Stimulated activated CD8-positive, alpha-beta memory T cell treated with anti-CD3 and anti-CD28 coated beads, Interleukin-15, amount 100 ng/mL, for 48 hours (primary cell): ENCODE results near the gene TPRG1L.
"Not testable (repeated sequence)": the region's sequence is repeated elsewhere in the genome, so short reads cannot be mapped to it uniquely, and the experiment has no call there.

Experiments
- DNase-seq, 2 donors: peaks; one replicate each; pipeline ENCODE4 v3.0.0-alpha.2; 2020; ENCODE audit warnings: low read depth in 2 of 2

Gene TPRG1L

DNA sequence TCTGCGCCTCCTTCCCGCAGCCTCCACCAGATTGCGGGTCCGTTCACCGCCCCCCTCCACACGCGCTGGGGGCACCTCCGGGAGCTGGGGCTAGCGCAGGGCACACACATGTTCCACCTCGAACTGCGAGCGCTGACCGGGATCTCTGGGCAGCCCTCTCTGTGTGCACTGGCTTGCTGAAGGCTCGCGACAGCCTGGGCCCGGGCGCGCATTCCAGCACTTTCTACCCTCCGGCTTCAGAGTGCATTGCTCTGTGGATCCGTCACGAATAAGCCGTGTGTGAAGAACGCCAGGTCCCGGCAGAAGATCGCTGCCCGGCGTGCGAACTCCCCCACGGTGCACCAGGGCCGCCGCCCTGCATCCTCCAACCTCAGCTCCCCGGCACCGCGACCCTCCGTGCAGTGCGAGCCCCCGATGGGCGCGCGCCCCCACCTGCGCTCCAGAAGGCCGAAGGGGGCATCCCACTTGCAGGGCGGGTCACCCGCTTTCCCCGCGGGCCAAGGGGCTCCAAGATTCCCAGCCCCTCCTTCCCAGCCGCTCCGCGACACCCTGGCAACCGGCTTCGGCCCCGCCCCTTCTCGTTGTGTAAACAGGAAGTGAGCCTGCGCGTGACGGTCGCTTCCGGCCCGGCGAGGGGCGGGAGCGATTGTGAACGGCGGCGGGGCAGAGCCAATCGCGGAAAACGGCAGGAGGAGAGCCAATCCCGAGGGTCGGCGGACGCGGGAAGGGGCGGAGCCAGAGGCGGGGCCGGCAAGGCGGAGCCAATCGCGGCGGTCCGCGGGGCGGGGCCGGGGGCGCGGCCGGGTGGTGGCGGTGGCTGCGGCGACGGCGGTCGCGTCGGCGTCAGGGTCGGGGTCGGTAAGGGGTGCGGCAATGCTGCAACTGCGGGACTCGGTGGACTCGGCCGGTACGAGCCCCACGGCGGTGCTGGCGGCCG, at the start of gene TPRG1L:
Gene TPRG1L, plus strand, starts transcription at position 816 of the 937 bp plus-strand sequence. Its CDS starts 58 bp downstream, at position 874.
- peak; percentile 96 to 97 for DNase-seq

DNA sequence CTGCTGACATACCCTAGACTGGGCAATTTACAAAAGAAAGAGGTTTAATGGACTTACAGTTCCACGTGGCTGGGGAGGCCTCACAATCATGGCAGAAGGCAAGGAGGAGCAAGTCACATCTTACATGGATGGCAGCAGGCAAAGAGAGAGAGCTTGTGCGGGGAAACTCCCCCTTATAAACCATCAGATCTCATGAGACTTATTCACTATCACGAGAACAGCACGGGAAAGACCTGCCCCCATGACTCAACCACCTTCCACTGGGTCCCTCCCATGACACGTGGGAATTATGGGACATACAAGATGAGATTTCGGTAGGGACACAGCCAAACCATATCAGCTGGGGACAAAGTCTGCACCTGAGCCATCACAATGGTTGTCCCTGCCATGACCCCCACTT, 49.3 kb upstream of the TPRG1L start:
- not testable (repeated sequence) for DNase-seq

DNA sequence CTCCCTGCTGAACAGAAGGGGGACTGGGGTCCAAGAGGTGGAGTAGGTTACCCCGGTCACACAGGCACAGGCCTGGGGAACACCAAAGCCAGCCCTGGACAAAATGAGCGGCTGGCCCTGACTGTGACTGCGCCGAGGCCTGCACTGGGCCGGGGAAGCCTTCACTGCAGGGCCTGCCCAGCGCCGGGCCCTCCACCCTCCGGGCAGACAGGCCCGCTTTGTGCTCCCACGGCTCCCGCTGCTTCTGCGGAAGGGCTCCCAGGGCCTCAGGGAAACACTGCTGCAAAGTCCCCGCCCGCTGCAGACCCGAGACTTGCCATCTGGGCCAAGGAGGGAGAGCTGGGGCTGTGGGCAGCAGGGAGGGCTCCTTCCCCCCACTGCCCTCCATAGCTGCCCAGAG, 48.8 kb upstream of the TPRG1L start:
- DNase-seq = no peak

DNA sequence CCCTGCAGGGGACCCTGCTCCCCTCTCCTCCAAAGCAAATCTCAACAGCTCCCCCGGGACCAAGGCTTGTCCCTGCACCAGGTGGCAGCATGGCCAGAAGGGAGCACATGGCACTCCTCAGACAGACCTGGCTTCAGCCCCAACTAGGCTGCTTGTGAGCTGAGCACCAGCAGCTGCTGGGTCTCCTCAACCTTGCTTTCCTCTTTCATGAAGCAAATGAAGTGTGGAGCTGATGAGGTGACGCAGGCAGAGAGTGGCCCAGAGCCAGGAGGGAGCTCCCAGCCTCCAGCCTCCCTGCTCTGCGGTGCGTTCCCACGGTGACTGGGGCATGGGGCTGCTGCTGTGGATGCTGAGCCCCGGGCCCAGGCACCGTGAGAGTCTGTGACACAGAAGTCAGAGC, 47.5 kb upstream of the TPRG1L start:
- no peak for DNase-seq

DNA sequence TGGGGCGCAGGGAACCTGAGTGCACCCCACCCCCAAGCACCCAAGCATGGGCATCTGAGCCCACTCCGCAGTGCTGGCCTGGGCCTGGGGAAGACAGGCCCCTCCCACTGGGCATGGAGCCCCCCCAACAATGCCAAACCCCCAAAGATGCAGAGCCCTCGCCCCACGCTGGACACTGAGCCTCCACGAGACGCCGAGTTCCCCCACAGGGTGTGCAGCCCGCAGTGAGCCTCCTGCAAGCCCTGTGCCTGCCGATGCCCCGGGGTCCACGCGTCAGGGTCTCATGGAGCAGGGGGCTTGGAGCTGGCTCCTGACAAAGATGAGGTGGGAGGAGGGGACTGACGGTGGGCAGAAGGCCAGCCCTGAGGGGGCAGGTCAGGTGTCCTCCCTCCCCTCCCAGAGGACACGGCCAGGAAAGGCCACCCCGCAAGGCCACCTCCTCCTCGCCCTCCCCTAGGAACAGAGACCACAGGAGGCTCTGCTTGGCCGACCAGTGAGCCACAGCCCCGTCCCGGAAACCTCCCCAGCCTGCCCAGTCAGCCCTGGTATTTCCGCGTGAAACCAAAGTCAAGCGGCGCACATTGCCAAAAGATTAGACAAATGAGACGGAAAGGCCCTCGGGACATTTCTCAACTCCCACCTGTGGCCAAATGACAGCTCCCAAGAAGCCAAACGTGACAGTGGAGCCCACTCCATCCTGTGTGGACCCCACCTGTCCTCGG, 46.9 kb upstream of the TPRG1L start:
- no peak for DNase-seq

DNA sequence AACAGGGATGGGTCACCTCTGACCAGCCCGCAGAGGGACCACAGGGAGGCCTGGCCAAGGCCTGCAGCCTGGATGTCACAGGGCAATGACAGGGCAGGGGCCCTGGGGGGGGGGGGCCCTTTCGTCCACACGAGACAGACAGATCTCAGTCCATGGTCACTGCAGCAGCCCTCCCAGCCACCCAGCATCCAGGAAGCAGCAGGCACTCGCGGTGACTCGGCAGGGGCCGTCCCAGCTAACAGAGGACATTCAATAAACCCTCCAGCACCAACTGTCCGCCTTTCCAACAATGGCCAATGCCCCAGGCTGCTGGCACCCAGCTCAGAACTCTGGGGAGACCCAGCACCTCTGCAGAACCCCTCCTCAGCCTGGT, 46.4 kb upstream of the TPRG1L start:
- DNase-seq = no peak

DNA sequence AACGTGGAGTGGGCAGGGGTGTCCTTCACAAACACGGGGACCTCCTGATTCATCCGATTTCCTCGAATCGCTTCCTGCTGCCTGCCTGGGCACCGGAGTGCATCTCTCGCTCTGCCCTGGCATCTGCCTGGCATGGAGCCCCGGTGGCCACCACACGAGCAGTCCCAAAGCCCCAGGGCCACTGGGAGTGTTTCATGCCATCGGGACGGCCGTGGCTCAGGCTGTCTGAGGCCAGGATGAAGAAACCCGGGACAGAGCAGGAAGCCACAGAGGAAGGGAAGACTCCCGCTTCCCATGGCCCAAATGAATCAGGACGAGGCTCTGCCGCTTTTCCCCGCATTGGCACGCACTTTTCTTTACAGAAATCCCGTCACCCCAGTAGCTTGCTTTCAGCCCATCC, 45.9 kb upstream of the TPRG1L start:
- DNase-seq = no peak

DNA sequence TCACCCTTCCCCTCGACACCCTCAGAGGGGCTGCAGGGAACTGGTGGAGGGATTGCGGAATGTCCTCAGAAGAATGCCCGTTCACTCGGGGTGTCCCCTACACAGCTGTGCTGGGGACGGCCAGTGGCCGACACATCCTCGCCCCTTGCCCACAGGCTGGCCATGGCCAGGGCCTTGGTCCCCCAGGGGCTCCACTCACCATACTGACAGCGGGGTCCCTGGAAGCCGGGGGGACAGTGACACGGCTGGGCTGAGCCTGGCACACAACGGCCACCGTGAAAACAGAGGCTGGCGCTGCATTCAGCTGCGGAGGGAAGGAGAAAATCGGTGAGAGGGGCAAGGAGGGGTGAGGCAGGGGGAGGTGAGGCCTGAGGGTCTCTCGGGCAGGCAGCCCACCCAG, 45.2 kb upstream of the TPRG1L start:
- no peak for DNase-seq

DNA sequence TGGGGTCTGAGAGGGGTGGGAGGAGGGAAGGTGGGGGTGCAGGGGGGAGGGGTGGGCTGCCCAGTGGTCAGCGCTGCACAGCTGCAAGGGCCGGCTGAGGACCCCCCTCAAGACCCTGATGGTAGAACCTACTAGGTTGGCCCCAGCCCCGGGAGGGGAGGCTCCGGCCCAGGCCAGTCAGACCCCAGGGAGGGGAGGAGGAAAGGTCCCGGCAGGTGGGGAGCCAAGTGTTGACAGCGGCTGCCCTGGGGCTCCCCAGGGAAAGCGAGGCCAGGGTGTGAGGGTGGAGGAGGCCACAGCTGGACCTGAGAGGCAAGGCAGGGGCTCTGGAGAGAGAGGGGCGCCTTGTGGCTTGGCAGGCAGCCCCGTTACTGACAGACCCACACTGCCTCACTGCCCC, 44.6 kb upstream of the TPRG1L start:
- DNase-seq = no peak

DNA sequence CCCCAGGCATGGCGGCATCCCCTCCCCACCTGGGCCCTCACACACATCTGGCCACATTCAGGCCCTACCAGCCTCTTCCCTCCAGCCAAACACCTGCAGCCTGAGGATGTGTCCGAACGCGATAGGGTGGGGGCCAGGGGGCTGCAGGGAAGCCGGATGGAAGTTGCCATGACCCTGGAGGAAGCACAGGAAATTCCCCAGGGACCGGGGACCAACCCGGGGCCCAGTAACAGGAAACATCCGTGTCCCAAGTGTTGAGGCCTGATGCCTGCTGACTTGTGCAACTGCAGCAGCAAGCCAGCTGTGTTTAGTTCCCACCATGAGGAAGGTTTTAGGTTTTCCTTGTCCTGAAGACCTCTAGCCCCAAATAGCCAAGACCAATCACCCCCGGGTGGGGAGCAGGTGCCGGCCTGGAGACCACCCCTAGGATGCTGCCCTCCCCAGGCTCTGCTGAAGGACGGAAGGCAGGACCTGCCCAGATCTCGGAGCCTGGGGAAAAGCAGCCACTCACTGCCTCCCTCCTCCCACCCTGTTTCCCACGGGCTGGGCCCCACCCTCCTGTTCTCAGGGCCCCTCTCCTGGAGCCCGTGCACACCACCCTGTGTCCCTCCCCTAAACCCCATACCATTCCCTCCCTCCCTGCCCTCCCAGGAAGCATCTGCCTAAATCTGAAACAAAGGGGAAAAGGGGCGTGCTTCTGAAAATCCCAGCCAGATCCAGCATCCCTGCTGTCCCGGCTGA, 43.3 kb upstream of the TPRG1L start:
- no peak for DNase-seq

DNA sequence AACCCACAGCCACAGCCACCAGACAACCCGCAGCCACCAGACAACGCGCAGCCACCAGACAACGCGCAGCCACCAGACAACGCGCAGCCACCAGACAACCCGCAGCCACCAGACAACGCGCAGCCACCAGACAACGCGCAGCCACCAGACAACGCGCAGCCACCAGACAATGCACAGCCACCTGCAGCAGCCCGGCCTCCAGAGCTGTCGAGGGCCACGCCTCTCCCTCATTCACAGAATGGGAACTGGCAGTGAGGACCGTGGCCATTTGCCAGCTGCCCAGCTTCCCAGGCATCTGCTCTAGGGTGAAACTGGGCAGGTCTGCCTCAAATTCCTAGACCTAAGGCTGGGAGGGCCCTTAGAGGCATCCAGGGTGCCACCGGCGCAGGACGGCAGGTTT, 41.1 kb upstream of the TPRG1L start:
- not testable (repeated sequence) for DNase-seq

DNA sequence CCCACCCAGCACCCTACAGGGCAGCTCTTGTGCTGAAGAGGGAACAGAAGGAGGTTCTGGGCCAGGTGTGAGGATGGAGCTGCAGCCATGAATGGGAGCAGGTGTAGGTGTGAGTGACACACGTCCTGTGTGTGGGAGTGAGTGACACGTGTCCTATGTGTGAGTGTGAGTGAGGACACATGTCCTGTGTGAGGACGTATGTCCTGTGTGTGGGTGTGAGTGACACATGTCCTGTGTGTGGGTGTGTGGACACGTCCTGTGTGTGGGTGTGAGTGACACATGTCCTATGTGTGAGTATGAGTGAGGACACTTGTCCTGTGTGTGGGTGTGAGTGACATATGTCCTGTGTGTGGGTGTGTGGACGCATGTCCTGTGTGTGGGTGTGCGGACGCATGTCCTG, 39.9 kb upstream of the TPRG1L start:
- no peak for DNase-seq

DNA sequence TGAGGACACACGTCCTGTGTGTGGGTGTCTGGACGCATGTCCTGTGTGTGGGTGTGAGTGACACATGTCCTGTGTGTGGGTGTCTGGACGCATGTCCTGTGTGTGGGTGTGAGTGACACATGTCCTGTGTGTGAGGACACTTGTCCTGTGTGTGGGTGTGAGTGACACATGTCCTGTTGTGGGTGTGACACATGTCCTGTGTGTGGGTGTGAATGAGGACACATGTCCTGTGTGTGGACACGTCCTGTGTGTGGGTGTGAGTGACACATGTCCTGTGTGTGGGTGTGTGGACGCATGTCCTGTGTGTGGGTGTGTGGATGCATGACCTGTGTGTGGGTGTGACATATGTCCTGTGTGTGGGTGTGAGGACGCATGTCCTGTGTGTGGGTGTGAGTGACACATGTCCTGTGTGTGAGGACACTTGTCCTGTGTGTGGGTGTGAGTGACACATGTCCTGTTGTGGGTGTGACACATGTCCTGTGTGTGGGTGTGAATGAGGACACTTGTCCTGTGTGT, 39.4 kb upstream of the TPRG1L start:
- not testable (repeated sequence) for DNase-seq

DNA sequence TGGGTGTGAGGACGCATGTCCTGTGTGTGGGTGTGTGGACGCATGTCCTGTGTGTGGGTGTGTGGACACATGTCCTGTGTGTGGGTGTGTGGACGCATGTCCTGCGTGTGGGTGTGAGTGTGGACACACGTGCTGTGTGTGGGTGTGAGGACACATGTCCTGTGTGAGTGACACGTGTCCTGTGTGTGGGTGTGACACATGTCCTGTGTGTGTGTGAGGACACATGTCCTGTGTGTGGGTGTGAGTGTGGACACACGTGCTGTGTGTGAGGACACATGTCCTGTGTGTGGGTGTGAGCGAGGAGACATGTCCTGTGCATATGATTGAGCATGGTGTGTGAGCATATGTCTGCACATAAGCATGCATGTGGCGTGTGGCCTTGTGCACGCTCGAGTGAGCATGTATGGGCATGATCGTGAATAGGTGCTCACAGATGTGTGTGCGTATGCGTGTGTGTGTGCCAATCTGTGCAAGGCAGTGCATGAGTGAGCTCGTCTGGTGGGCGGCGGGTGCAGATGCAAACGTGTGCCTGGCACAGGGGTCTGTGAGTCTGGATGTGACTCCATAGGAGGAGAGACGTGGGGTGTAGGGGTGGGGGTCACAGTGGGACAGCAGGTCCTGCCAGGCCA, 38.8 kb upstream of the TPRG1L start:
- DNase-seq = no peak

DNA sequence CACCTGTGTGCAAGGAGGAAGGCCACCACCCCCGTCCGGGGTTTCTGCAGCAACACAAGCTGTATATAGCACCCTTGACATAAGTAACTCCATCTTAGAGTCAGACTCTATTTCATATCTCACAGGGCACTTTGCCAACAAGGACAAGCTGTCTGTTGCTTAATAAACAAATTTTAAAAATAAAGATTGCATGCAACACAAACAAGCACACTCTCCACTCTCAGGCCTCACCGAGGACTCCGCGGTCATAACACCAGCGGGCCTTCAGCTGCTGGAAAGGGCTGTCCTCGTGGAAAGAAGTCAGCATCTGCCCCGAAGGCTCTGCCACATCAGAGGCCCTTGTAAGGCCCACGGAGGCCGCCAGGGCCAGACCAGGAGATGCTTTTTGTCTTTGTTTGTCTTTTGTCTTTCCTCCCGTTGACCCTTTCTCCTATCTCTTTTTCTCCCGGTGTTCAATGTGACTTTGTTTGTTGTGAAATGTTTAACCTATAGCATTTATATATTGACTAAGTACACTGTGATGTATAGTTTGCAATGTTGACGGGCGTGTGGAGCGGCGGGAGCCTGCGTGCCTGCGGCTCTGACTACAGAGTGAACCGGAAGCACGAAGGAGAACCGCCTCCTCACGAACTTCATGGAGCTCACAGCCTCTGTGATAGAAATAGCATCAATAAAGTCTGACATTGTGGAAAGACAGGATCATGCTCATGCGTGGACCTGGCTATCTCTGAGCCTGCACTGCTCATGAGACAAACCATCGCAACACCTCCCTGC, 37.6 kb upstream of the TPRG1L start:
- no peak for DNase-seq

DNA sequence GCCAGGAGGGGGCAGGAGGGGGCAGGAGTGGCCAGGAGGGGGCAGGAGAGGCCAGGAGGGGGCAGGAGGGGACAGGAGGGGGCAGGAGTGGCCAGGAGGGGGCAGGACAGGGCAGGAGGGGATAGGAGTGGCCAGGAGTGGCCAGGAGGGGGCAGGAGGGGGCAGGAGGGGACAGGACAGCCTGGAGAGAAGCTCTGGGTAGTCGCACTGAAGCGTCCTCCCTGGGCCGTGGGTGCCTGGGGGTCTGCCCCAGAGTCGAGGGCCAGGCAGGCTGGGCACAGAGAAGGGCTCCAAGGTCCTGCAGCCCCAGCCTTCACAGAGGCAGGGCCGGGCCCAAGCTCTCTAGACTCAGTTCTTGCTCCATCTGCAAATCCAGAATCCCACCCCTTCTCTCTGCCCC, 36.4 kb upstream of the TPRG1L start:
- DNase-seq = no peak

DNA sequence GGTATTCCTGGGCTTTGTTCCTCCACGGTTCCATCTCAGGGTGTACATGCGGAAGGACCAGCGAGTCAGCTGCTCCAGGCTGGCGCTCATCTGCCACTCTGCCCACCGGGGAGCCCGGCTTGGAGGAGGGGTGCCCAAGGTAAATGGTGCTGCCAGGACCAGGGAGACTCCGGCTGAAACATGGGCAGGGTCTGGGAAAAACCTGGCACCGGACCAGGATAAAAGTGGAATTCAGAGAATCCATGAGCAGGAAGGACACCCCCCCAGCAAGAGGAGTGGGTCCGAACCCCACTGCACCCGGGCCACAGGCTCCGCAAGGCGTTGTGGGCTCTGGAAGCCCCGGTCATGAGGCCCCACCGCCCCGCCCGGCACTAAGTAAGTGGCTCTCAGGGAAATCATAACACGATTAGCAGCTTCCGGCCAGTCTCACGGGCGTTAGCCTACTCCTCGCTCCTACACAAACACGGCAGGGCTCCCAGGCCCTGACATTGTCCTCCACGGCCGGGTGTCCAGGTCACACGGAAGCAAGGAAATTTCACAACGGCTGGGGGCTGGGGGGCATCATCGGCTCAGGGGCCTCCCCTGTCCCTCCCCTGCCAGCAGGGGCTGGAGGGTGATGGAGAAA, 34.6 kb upstream of the TPRG1L start:
- no peak for DNase-seq

DNA sequence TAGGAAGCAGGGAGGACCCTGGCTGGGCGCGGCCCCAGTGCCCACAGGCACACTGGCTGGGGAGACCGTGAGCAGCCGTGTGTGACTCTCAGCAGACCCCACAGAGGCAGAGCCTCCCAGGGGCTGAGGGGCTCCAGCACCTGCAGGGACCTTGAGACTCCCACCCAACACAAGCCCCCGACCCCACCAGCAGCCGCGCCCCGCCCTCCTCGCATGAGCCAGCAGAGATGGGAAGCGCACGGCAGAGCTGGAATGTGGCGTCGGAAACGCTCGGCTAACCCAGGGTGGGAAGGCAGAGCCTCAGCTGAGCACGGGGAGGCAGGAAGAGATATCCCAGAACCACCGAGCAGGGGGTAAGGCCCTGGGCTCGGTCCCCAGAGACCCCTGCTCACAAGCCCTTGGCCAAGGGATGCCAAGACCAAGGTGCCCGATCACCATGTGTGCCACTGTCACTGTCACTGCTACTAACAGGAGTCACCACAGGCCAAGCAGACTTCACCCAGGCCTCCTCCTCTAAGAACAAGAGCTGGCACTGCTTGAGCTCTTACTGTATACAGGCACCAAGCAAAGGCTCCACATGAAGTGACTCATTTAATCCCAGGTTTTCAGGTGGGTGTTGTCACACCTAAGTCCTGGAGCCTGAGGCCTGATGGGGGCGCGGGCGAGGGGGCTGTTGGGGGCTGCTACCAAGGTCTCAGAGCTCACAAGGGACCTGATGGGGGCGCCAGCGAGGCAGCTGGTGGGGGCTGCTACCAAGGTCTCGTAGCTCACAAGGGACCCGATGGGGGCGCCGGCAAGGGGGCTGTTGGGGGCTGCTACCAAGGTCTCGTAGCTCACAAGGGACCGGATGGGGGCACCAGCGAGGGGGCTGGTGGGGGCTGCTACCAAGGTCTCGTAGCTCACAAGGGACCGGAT, 33.6 kb upstream of the TPRG1L start:
- DNase-seq = no peak

DNA sequence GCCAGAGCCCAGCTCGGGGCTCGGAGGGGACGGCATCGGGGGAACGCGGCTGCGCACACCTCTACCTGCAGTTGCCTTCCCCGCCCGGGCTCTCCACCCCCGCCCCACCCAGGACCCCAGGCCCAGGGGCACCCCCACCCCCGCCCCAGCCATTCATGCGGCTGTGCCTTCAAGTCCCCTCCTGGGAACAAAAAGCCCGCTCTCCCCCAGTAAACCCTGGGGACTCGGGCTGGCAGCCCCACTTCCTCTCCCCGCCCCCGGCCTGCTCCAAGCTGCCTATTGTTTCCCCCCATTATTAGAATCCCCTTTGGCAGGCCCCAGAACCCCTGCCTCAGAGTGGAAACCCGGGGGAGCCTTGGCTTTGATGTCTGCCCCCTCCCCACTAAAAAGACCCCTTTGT, 31.5 kb upstream of the TPRG1L start:
- DNase-seq = no peak
